Liver (tissue), 9 donors: ENCODE data around the gene C11orf58. TPM values are rescaled to one million over a fixed set of nuclear protein-coding genes. Genes with fewer than 3 reads are reported as not detected.

ENCODE experiments used
- DNase-seq: peaks from one replicate; pipeline ENCODE4 v3.0.0-alpha.2; 2017; ENCODE audit warnings: low spot score
- H3K27ac ChIP-seq, 2 donors: one replicate each; pipeline ENCODE4 v1.7.0; 2013; ENCODE audit warnings: inconsistent platforms in 2 of 2, low read length in 2 of 2, control low read depth in 1 of 2, low read depth in 1 of 2, mild to moderate bottlenecking in 1 of 2
- H3K27me3 ChIP-seq, 4 donors: one replicate each; pipeline versions ENCODE4 v1.6.1 to v1.7.0; 2013; ENCODE audit warnings: low read length in 3 of 4, inconsistent platforms in 1 of 4, mild to moderate bottlenecking in 1 of 4, moderate library complexity in 1 of 4; ENCODE audit not compliant: control insufficient read depth in 4 of 4, insufficient read depth in 4 of 4
- H3K36me3 ChIP-seq, 4 donors: one replicate each; pipeline versions ENCODE4 v1.6.1 to v1.7.0; 2013; ENCODE audit warnings: low read length in 3 of 4, mild to moderate bottlenecking in 3 of 4, low read depth in 1 of 4, moderate library complexity in 1 of 4; ENCODE audit not compliant: control insufficient read depth in 4 of 4, insufficient read depth in 3 of 4
- H3K4me1 ChIP-seq, 4 donors: one replicate each; pipeline versions ENCODE4 v1.6.1 to v1.7.0; 2013; ENCODE audit warnings: low read length in 3 of 4, mild to moderate bottlenecking in 3 of 4, moderate library complexity in 1 of 4; ENCODE audit not compliant: control insufficient read depth in 4 of 4, insufficient read depth in 4 of 4
- H3K4me3 ChIP-seq, 3 donors: one replicate each; pipeline versions ENCODE4 v1.6.1 to v1.7.0; 2013; ENCODE audit warnings: low read length in 3 of 3, control low read depth in 1 of 3, low read depth in 1 of 3, mild to moderate bottlenecking in 1 of 3
- H3K9ac ChIP-seq, 2 donors: one replicate each; pipeline ENCODE4 v1.7.0; 2013; ENCODE audit warnings: low read length in 2 of 2, mild to moderate bottlenecking in 2 of 2, moderate library complexity in 2 of 2, control low read depth in 1 of 2, low read depth in 1 of 2
- H3K9me3 ChIP-seq, 4 donors: one replicate each; pipeline versions ENCODE4 v1.6.1 to v1.7.0; 2013; ENCODE audit warnings: low read length in 3 of 4; ENCODE audit not compliant: control insufficient read depth in 4 of 4
- EGR1 ChIP-seq, 2 donors: IDR thresholded peaks; 2 replicates each; pipeline ENCODE4 v1.6.1; 2016 to 2018; ENCODE audit warnings: antibody characterized with exemption in 2 of 2, low read depth in 2 of 2
- FOXA2 ChIP-seq: IDR thresholded peaks from 2 replicates; pipeline ENCODE4 v1.6.1; 2016; ENCODE audit warnings: antibody characterized with exemption
- HNF4G ChIP-seq: IDR thresholded peaks from 2 replicates; pipeline ENCODE4 v1.6.1; 2016; ENCODE audit warnings: antibody characterized with exemption
- NR2F2 ChIP-seq: IDR thresholded peaks from 2 replicates; pipeline ENCODE4 v1.6.1; 2016; ENCODE audit warnings: antibody characterized with exemption
- RAD21 ChIP-seq, 2 donors: IDR thresholded peaks; 2 replicates each; pipeline ENCODE4 v1.6.1; 2016; ENCODE audit warnings: antibody characterized with exemption in 2 of 2, mild to moderate bottlenecking in 2 of 2
- TAF1 ChIP-seq: conservative IDR thresholded peaks from 2 replicates; pipeline ENCODE4 v1.6.1; 2016; ENCODE audit warnings: antibody characterized with exemption, mild to moderate bottlenecking
- YY1 ChIP-seq: IDR thresholded peaks from 2 replicates; pipeline ENCODE4 v1.6.1; 2016; ENCODE audit warnings: antibody characterized with exemption, mild to moderate bottlenecking
- WGBS: extraction: QIAGEN DNeasy Blood & Tissue Kit; methylation state at CpG from one replicate; pipeline ENCODE4 v1.1.7; 2013; 5-methylcytosine and 5-hydroxymethylcytosine counted together
- polyA plus RNA-seq, 2 donors: library from polyadenylated mRNA; stranded (reverse) in 1 of 2; unstranded in 1 of 2; fragments of 200-250 nt in 1 of 2; fragments of >200 nt in 1 of 2; fragmentation: Nextera tagmentation in 1 of 2; extraction: Ambion mirVana in 1 of 2; gene quantifications; one replicate each; pipeline versions ENCODE4 v1.2.1 to v1.2.3, GENCODE V29; 2013 to 2015
- total RNA-seq, 2 donors: library from RNA; depleted of rRNA; stranded (reverse); fragments of >200 nt; gene quantifications; one replicate each; pipeline ENCODE4 v1.2.3, GENCODE V29; 2014
- TF ChIP-seq, protein P1 (sequence below): IDR thresholded peaks from 2 replicates; pipeline ENCODE4 v1.6.1; 2016; ENCODE audit warnings: antibody characterized with exemption
- TF ChIP-seq, protein P2 (sequence below): fragments of 150-350 bp; IDR thresholded peaks from 2 replicates; pipeline ENCODE4 v1.5.1; 2017; ENCODE audit warnings: improper control_type of control experiment, low read depth, low read length; ENCODE audit not compliant: missing input control
- TF ChIP-seq, protein P3 (sequence below): IDR thresholded peaks from 2 replicates; pipeline ENCODE4 v1.6.1; 2016; ENCODE audit warnings: antibody characterized with exemption, mild to moderate bottlenecking
- TF ChIP-seq, protein P4 (sequence below): IDR thresholded peaks from 2 replicates; pipeline ENCODE4 v1.6.1; 2016; ENCODE audit warnings: antibody characterized with exemption
- donor health status: healthy.
- donor health status: healthy.
- donor health status: healthy.
- donor health status: healthy.
- donor health status: healthy.

C11orf58 gene
- total and polyA plus RNA-seq, 4 donors = 54.6 to 106 (median 101) TPM

DNA sequence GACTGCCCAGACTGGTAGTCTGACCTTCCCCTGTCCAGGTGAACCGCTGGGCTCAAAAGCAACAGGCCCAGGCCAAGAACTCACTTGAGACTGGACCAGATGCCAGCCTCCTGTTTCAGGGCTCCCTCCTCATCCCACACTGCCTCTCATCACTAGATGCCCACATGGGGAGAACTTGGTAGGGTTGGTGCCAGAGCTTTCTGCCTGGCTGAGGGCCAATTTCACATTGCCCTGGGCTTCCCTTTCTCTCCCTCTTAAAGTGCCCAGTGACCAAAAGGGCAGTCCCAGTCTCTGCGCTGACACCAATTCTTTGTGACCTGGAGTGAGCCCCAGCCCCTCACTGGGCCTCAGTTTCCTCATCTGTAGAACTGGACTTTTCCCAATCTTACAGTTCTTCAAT, 41.7 kb downstream of the C11orf58 start:
- no peak overlapping the region for H3K27ac ChIP-seq
- no peaks in the 10 kb centered on the region for H3K27me3 ChIP-seq
- DNase-seq = no peak
- H3K4me1 ChIP-seq = peaks cover 1 to 21% (median 12%) of the 10 kb centered on the region in 4 donors
- peaks cover 0 to 8% (median 2%) of the 10 kb centered on the region in 4 donors for H3K36me3 ChIP-seq
- no peak overlapping the region for H3K4me3 ChIP-seq
- TF ChIP-seq YY1 (no peak), TAF1 (no peak), EGR1 (IDR thresholded peaks at IDR 0.05; ENCODE audit: low read depth in 2 of 2) (no peak), FOXA2 (no peak)
- no peak overlapping the region for H3K9ac ChIP-seq
- WGBS = 95% methylated on average over 2 of the region's 2 CpGs
- no peaks in the 10 kb centered on the region for H3K9me3 ChIP-seq

DNA sequence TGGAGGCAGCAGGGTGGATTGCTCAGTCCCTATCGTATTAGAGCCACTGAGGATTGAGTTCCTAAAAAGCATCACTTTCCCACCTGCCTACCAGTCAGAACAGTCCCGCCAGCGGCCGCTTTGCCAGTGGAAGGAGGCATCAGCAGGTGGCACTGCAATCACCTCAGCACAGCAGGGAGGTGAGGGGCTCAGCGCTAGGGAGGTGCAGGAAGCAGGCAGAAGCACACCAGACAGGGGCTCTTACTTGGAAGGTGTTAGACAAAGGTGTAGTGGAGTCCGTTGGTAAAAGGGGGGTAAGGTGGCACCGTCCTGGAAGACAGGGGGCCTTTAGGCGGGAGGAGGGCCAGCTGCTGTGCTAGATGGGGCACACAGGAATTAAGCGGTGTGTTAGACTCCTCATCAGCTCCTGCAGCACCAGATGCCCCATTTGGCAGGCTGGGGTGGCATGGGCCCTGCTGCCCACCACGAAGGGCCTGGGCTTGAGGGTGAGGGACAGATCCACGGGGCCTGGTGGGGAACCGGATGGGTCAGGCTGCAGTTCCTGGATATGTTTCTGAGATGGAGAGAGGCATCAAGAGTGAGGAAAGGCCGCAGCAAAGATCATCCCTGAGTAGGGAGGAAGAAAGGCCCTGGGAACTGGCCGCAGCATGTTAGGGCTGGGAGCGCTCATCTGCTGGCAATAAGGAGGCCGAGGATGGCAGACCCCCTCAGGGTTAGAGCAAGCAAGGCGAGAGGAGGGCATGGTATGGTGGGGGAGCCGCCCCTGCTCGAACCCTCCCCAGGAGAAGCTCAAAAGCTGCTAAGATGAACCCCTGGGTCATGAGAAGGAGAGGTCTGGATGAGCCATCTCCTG, 42.5 kb downstream of the C11orf58 start:
- Histone ChIP-seq H3K9ac (no peak overlapping the region), H3K36me3 (peaks cover 0 to 8% (median 2%) of the 10 kb centered on the region in 4 donors), H3K9me3 (no peaks in the 10 kb centered on the region), H3K4me3 (no peak overlapping the region), H3K4me1 (peaks cover 3 to 16% (median 10%) of the 10 kb centered on the region in 4 donors), H3K27me3 (no peaks in the 10 kb centered on the region), H3K27ac (no peak overlapping the region)
- WGBS = 91% methylated on average over 19 of the region's 19 CpGs
- DNase-seq = no peak
- TF ChIP-seq HNF4G = no peak
- no peak for TF ChIP-seq FOXA2
- no peak for TF ChIP-seq RAD21 (IDR thresholded peaks at IDR 0.05)
- TF ChIP-seq, protein P1, sequence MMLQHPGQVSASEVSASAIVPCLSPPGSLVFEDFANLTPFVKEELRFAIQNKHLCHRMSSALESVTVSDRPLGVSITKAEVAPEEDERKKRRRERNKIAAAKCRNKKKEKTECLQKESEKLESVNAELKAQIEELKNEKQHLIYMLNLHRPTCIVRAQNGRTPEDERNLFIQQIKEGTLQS = no peak
- TF ChIP-seq NR2F2 = no peak
- TF ChIP-seq YY1 = no peak
- TF ChIP-seq, protein P2, sequence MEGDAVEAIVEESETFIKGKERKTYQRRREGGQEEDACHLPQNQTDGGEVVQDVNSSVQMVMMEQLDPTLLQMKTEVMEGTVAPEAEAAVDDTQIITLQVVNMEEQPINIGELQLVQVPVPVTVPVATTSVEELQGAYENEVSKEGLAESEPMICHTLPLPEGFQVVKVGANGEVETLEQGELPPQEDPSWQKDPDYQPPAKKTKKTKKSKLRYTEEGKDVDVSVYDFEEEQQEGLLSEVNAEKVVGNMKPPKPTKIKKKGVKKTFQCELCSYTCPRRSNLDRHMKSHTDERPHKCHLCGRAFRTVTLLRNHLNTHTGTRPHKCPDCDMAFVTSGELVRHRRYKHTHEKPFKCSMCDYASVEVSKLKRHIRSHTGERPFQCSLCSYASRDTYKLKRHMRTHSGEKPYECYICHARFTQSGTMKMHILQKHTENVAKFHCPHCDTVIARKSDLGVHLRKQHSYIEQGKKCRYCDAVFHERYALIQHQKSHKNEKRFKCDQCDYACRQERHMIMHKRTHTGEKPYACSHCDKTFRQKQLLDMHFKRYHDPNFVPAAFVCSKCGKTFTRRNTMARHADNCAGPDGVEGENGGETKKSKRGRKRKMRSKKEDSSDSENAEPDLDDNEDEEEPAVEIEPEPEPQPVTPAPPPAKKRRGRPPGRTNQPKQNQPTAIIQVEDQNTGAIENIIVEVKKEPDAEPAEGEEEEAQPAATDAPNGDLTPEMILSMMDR = no peak
- TF ChIP-seq, protein P3, sequence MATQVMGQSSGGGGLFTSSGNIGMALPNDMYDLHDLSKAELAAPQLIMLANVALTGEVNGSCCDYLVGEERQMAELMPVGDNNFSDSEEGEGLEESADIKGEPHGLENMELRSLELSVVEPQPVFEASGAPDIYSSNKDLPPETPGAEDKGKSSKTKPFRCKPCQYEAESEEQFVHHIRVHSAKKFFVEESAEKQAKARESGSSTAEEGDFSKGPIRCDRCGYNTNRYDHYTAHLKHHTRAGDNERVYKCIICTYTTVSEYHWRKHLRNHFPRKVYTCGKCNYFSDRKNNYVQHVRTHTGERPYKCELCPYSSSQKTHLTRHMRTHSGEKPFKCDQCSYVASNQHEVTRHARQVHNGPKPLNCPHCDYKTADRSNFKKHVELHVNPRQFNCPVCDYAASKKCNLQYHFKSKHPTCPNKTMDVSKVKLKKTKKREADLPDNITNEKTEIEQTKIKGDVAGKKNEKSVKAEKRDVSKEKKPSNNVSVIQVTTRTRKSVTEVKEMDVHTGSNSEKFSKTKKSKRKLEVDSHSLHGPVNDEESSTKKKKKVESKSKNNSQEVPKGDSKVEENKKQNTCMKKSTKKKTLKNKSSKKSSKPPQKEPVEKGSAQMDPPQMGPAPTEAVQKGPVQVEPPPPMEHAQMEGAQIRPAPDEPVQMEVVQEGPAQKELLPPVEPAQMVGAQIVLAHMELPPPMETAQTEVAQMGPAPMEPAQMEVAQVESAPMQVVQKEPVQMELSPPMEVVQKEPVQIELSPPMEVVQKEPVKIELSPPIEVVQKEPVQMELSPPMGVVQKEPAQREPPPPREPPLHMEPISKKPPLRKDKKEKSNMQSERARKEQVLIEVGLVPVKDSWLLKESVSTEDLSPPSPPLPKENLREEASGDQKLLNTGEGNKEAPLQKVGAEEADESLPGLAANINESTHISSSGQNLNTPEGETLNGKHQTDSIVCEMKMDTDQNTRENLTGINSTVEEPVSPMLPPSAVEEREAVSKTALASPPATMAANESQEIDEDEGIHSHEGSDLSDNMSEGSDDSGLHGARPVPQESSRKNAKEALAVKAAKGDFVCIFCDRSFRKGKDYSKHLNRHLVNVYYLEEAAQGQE = no peak
- TF ChIP-seq, protein P4, sequence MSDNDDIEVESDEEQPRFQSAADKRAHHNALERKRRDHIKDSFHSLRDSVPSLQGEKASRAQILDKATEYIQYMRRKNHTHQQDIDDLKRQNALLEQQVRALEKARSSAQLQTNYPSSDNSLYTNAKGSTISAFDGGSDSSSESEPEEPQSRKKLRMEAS = no peak
